HG02884 (cell line): ENCODE results near the gene TRANK1.

Source experiments
- ATAC-seq: cut with Tn5 transposase; IDR thresholded peaks from one replicate; pipeline ENCODE4 v1.9.1; 2021; ENCODE audit warnings: mild to moderate bottlenecking, moderate library complexity; ENCODE audit not compliant: unreplicated experiment

TRANK1 gene

DNA sequence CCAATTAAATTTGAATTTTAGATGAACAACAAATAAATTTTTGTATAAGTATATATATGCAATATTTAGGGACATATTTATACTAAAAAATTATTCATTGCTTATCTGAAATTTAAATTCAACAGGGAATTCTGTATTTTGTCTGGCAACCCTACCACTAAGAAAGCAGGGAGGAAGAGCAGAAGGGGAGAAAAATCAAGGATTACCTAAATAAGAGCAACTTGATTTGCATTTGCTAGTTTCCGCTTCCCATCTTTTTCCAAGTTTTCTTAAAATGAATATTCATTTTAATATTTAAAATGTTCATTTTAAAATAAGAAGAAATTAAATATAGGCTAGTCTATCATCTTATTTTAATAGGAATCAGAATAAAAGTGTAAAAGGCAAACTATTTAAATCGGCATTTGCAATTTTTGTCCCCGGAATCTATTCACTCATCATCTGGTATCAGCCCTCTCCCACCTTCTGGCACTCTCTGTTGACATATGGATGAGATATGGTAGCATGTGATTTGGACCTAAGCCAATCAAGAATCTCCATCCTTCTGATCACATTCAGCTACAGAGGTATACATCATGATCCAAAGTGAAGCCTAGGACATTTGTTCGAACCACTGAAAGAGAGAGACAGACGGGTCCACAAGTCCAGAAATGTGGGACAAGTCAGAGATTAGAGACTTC lies 82.6 kb downstream of the TRANK1 start:
- no peak for ATAC-seq

DNA sequence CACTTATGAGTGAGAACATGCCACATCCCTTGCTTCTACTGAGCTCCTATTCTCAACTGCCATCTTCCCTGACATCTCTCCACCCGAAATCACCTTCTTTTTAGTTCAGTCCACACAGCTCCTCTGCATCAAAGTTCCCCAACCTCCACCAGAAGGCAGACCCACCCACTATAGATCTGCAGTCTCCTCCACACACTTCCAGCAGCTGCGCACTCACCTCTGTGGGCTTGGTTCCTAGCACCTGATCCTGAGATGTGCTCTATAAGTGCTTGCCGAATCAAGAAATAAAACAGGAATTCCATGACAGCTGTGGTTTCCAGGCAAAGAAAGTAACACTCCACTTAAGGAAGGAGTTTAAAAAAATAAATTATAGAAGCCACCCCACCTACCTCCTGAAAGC lies 85.4 kb downstream of the TRANK1 start:
- no peak for ATAC-seq

- ATAC-seq: no peak
Observed at GRCh38 chr3:36852071-36852470, 92.8 kb downstream of the TRANK1 start.

DNA sequence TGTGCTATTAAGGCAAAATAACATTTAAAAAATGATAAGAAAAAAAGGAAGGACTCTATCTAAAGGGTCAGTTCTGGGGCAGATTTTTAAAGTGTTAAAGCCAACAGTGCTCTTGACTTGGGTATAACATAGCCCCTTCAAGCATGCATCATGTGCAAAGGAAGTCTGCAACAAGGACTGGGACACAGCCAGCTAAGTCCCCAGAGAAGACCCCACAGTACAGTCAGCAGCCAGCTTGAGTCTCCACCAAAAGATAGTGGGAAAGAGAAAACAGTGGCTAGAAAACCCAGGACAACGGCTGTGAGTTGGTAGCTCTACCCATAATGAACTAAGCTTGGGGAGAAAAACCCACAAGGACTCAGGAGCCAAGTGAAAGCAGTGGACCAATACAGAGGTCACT lies 94.1 kb downstream of the TRANK1 start:
- no peak for ATAC-seq

GRCh38 chr3:36846406-36846805 lies 98.4 kb downstream of the TRANK1 start:
- ATAC-seq: no peak

DNA sequence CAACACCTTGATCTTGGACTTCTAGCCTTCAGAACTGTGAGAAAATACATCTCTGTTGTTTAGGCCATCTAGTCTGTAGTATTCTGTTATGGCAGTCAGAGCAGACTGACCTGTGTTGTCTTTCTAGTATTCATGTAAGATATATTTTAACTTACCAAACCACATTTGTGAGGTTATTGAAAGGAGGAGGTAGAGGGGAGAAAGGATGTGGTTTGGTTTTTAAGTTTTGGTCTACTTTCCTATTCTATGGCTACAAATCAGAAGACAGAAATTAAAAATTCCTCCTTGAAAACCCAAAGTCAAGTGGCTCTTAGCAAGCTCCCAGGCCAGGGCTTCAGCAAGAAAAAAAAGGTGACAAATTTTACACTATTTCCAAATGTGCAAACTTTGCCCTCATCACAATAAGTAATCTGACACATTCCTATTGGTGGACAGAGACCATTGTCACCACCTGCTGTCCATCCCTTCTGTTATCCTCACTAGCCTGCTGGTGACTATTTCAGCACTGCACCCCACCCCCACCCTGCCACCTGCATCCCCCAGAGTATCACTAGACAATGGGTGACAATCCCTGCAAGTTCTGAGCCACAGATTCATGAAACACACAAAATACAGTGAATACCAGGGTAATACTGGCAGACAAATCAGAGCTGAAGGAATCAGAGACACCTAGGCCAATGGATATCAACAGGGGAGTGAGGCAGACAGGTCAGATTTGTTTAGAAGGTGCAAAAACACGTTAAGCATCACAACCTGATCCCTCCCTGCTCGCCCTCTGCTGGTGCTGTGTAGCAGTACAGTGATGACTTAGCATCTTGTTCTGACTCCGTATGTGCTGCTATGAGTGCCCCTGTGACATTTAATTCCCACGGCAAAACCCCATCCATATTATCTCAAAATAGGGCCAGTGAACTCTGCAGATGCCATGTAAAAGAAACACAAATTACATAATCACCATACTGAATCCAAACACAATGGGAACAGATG lies 101.5 kb downstream of the TRANK1 start:
- ATAC-seq: peak; percentile 86

- no peak for ATAC-seq
Observed at GRCh38 chr3:36842275-36842674, 102.6 kb downstream of the TRANK1 start.

DNA sequence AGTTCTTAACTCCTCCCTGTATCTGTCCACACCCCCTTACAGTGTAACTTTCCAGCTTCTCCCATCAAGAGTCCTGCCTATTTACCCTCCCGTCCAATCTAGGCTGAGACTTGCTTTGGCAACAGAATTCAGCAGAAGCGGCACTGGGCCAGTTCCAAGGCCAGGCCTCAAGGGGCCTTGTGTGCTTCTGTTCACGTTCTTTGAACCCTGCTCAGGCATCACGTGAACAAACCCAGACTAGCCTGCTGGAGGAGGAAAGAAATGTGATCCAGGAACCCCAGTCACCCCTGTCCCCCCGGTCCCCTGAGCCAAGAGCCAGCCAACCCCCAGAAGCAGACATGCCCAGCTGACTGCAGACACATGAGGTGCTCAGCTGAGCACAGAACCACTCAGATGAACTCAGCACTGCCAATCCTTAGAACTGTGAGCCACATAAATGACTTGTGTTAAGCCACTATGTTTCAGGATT lies 104.4 kb downstream of the TRANK1 start:
- ATAC-seq: no peak

DNA sequence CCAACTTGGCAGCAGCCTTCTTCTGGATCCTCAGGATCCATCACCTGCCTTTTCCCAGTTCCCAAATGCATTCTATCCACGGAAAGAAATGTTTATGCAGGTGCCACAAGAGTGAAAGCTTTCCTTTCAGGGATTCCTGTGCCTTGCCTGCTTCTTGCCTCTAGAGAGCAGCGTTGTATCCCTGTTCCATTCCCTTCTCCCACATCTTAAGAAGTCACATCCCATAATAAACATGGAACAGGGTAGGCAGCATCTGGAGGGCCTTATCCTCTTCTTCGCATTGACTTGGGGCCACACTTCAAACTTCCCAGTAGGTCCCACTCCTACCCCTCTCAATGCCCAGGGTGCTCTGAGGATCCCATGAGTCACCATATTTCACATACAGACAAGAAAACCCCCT lies 107.8 kb downstream of the TRANK1 start:
- ATAC-seq: no peak

DNA sequence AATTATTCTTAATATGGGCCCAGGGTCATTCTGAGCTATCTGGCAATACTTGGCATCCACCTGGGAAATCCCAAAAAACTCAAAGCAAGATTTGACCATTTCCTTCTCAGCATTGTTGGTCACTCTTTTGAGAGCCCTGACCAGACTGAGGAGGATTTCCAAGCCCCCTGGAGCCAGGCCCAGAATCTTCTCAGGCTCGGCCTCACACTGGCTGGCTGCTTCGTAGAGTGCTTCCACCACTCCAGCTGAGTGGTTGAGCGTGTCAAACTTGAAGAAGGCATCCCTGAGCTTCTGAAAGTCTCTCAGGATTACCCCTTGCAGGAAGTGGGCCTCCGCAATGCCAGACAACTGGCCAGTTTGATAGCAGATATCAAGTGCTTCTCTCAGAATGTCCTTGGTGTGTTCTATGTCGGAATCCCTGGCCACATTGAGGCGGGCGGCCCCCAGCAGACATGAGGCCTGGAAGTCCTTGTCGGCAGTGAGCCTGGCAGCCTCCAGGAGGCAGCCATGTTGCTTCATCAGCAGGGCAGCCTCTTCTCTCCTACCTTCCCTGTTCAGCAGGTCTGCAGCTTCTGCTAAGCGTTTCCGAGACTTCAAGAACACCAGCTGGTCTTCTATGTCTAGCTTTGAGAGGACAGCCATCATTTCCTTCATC lies 111.6 kb downstream of the TRANK1 start:
- ATAC-seq: no peak

DNA sequence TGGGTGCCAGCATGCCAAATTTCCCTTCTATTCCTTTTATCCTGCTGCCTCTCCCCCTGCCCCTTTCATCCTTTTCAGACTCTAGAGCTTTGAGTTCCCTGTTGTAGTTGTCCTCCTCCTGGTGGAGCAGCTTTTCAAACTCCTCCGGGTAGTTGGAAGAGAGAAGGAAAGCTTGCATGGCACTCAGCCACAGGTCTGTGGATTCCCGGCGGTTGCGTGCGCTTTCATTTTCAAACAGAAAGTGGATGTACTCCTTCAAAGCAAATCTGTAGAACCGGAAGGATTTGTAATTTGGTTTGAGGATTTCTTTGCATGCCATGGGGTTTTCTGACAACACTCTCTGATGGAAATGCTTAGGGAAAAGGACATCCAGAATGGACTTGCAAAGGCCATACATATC lies 112.4 kb downstream of the TRANK1 start:
- no peak for ATAC-seq

- no peak for ATAC-seq
Observed at GRCh38 chr3:36827133-36827532, 117.7 kb downstream of the TRANK1 start.

GRCh38 chr3:36826240-36826639 lies 118.6 kb downstream of the TRANK1 start:
- no peak for ATAC-seq

DNA sequence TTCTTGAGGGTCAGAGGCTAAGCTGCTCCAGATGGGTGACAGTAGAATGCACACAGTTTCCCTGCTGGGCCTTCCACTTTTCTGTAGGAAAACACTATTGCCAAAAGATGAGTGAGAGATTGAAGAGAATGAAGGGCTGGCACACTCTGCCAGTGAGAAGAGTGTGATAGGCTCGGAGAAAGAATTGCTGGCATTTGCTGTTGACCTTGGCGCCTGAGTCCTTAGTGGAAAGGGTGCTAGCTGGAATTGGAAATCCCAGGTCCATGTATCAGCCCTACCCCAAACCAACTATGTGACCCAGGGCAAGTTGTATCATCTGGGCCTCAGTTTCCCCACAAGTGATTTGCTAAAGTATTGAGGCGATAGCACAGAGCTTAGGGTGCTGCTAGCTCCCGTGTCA lies 120.4 kb downstream of the TRANK1 start:
- ATAC-seq: no peak

DNA sequence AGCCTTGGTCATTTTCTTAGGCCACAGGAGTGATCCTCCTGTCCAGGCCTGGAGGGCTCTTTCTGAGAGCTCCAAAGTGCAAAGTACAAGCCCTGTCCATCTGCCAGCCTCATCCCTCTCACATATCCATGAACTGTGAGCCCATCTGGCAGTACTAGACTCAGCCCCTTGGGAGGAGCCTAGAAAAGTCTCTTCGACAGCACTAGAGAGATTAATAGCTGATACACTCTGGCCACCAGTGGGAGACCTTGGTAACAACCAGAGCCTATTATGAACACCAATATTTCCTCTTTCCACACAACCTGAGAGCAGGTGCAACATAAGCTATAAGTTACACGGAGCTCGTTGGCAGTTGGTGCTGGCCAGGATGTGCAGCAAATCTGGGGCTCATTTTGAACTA lies 121.0 kb downstream of the TRANK1 start:
- ATAC-seq: no peak

- ATAC-seq: no peak
Observed at GRCh38 chr3:36820083-36820482, 124.8 kb downstream of the TRANK1 start.

DNA sequence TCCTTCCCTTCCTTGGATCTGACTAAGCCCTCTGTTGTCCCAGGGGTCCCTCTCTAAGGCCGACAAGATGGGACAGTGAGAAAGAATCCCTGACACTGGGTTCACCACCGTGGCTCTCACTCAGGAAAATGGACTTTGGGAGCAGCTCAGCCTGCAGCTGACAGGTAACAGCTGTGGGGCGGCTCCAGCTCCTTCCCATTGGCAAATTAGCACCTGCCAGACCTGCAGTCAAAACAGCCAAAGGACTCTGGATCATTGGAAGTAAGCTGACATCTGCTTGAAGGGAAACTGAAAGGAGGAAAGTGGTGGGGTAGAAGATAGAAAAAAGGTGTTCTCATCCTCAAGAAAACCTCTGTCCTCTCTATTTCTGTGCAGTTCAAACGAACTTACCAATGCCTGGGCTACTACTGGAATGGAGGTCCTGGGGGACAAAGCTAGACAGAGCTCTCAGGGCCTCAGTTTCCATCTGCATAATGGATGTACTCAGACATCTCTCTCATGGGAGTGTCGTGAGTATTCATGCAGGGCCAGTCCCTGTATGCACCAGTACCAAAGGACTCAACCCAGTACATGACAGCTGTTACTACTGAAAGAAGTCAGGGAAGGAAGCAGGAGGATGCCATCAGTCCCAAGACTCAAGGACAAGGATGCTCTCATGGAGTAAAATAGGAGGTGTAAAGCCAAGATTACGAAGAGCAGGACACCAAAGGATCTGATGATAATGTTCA lies 126.9 kb downstream of the TRANK1 start:
- ATAC-seq: no peak

DNA sequence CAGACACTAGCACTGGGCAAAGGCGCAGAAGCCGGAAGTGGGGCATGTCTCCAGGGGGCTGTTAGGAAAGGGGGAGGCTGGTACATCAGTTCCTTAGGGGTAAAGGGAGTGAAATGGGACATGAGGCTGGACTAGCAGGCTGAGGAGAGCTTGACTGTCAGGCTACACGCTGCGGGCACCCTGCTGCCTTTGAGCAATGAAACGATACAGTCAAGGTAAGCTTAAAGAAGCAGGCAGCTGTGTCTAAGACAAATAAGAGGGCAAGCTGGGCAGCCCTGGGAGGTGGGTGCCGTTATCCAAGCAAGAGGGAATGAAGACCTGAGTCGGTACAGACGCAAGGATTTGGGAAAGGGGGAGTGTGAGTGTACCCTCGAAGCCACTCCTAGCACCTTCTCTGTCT lies 129.5 kb downstream of the TRANK1 start:
- ATAC-seq: no peak

DNA sequence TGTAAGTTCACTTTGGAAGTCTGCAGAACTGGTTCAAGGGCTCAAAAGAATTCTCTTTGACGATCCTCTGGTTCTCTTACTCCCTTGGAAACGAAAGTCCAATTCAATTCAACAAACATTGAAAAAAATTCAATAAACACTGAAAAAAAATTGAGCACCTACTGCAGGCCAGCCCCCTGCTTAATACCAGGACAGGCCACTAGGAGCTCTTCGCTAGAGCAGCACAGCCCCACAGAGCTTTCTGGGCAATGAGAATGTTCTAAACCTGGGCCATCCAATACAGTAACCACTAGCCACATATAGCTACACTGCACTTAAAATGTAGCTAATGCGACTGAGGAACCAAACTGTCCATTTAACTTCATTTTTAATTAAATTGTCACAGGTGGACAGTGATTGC lies 130.1 kb downstream of the TRANK1 start:
- ATAC-seq: no peak

GRCh38 chr3:36814066-36814717 lies 130.7 kb downstream of the TRANK1 start:
- no peak for ATAC-seq
